WTC11 (cell line): ENCODE measurements around the gene RHOBTB3. TPM values are rescaled to one million over a fixed set of nuclear protein-coding genes. Genes with fewer than 3 reads are reported as not detected.

Experiments
- ATAC-seq: fragments of 200-7000 bp; cut with Tn5 transposase; 2 replicates; pipeline ENCODE4 v1.10.0; 2021; ENCODE audit warnings: mild to moderate bottlenecking, moderate library complexity
- CTCF ChIA-PET: fragments of 300-600 bp; sonication (Branson Sonifier 250); formaldehyde crosslinking; loops from one replicate; lab custom pipeline; 2021; ENCODE audit warnings: antibody characterized with exemption; lab: Charles Lee
- POLR2A ChIA-PET: fragments of 350-600 bp; sonication (Branson Sonifier 250); formaldehyde crosslinking; loops from one replicate; lab custom pipeline; 2021; ENCODE audit warnings: antibody characterized with exemption; lab: Charles Lee
- DNase-seq: peaks from one replicate; pipeline ENCODE4 v3.0.0; 2021; ENCODE audit warnings: low spot score
- H3K27ac Mint-ChIP-seq: 2 replicates; pipeline ENCODE4 v1.8.0; 2021; ENCODE audit warnings: mixed read lengths
- H3K27me3 Mint-ChIP-seq: 2 replicates; pipeline ENCODE4 v1.8.0; 2021; ENCODE audit warnings: low read depth, mild to moderate bottlenecking, moderate library complexity, mixed read lengths
- H3K36me3 Mint-ChIP-seq: 2 replicates; pipeline ENCODE4 v1.8.0; 2021; ENCODE audit warnings: mixed read lengths
- H3K4me1 Mint-ChIP-seq: 2 replicates; pipeline ENCODE4 v1.8.0; 2022; ENCODE audit warnings: mixed read lengths
- H3K4me3 Mint-ChIP-seq: 2 replicates; pipeline ENCODE4 v1.8.0; 2021; ENCODE audit warnings: mild to moderate bottlenecking, moderate library complexity, mixed read lengths
- H3K9me3 Mint-ChIP-seq: 2 replicates; pipeline ENCODE4 v1.8.0; 2021; ENCODE audit warnings: mixed read lengths
- ATF6 ChIP-seq: sonication (generic); formaldehyde crosslinking; IDR thresholded peaks from 2 replicates; pipeline ENCODE4 v1.8.1; 2023; ENCODE audit warnings: mild to moderate bottlenecking, missing genetic modification reagents
- ETV6 ChIP-seq: sonication (generic); formaldehyde crosslinking; IDR thresholded peaks from 2 replicates; pipeline ENCODE4 v1.8.1; 2022; ENCODE audit warnings: mild to moderate bottlenecking, missing genetic modification reagents
- GTF2I ChIP-seq: fragments of 250-450 bp; sonication (Bioruptor Pico); conservative IDR thresholded peaks from 2 replicates; pipeline ENCODE4 v1.4.0; 2021; ENCODE audit warnings: mild to moderate bottlenecking
- HMGA2 ChIP-seq: fragments of 250-450 bp; sonication (Bioruptor Pico); IDR thresholded peaks from 2 replicates; pipeline ENCODE4 v1.4.0; 2021; ENCODE audit warnings: mild to moderate bottlenecking, moderate library complexity
- JUN ChIP-seq: sonication (generic); formaldehyde crosslinking; IDR thresholded peaks from 2 replicates; pipeline ENCODE4 v1.8.0; 2023; ENCODE audit warnings: mild to moderate bottlenecking, missing genetic modification reagents
- NFYB ChIP-seq: sonication (generic); formaldehyde crosslinking; conservative IDR thresholded peaks from 2 replicates; pipeline ENCODE4 v1.8.0; 2022; ENCODE audit warnings: low read depth, missing genetic modification reagents
- SMAD4 ChIP-seq: sonication (generic); formaldehyde crosslinking; IDR thresholded peaks from 2 replicates; pipeline ENCODE4 v1.8.0; 2022; ENCODE audit warnings: mild to moderate bottlenecking, missing genetic modification reagents
- TCF7 ChIP-seq: sonication (generic); formaldehyde crosslinking; IDR thresholded peaks from 2 replicates; pipeline ENCODE4 v1.8.0; 2022; ENCODE audit warnings: mild to moderate bottlenecking, low read depth, missing genetic modification reagents, moderate library complexity
- ZNF138 ChIP-seq: sonication (generic); formaldehyde crosslinking; conservative IDR thresholded peaks from 2 replicates; pipeline ENCODE4 v1.8.1; 2022; ENCODE audit warnings: mild to moderate bottlenecking, moderate library complexity, missing genetic modification reagents
- ZNF263 ChIP-seq: sonication (generic); formaldehyde crosslinking; IDR thresholded peaks from 2 replicates; pipeline ENCODE4 v1.8.1; 2022; ENCODE audit warnings: low read depth, mild to moderate bottlenecking, moderate library complexity, missing genetic modification reagents
- ZNF396 ChIP-seq: fragments of 250-450 bp; sonication (Bioruptor Pico); IDR thresholded peaks from 2 replicates; pipeline ENCODE4 v1.8.0; 2021; ENCODE audit warnings: mild to moderate bottlenecking, moderate library complexity, borderline replicate concordance
- ZNF512 ChIP-seq: sonication (generic); formaldehyde crosslinking; IDR thresholded peaks from 2 replicates; pipeline ENCODE4 v1.8.1; 2022; ENCODE audit warnings: missing genetic modification reagents, borderline replicate concordance
- total RNA-seq: library from RNA; stranded (reverse); gene quantifications from 3 replicates; pipeline ENCODE4 v1.2.3, GENCODE V29; 2021
- TF ChIP-seq, protein P1 (sequence below): sonication (generic); formaldehyde crosslinking; IDR thresholded peaks from 2 replicates; pipeline ENCODE4 v1.8.0; 2022; ENCODE audit warnings: mild to moderate bottlenecking, missing genetic modification reagents
- TF ChIP-seq, protein P2 (sequence below): sonication (generic); formaldehyde crosslinking; IDR thresholded peaks from 2 replicates; pipeline ENCODE4 v1.8.0; 2023; ENCODE audit warnings: missing genetic modification reagents, mild to moderate bottlenecking, borderline replicate concordance
- TF ChIP-seq, protein P3 (sequence below): sonication (generic); formaldehyde crosslinking; IDR thresholded peaks from 2 replicates; pipeline ENCODE4 v1.8.1; 2022; ENCODE audit warnings: low read depth, mild to moderate bottlenecking, moderate library complexity, missing genetic modification reagents, borderline replicate concordance
- TF ChIP-seq, protein P4 (sequence below): sonication (generic); formaldehyde crosslinking; conservative IDR thresholded peaks from 2 replicates; pipeline ENCODE4 v1.8.1; 2023; ENCODE audit warnings: mild to moderate bottlenecking, low read depth, missing genetic modification reagents, moderate library complexity

RHOBTB3 gene
- total RNA-seq, 1 experiment from 2014 or later: 13.8 TPM

GRCh38 chr5:95689680-95690079, 41.5 kb upstream of the RHOBTB3 start (continued):
- TF ChIP-seq ETV6: no peak
- TF ChIP-seq SMAD4 (CRISPR knock-in tag): no peak
- TF ChIP-seq, protein P1, sequence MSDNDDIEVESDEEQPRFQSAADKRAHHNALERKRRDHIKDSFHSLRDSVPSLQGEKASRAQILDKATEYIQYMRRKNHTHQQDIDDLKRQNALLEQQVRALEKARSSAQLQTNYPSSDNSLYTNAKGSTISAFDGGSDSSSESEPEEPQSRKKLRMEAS (CRISPR knock-in tag): no peak
- no peak for TF ChIP-seq JUN (CRISPR knock-in tag)
- no peak for TF ChIP-seq TCF7 (CRISPR knock-in tag)

DNA sequence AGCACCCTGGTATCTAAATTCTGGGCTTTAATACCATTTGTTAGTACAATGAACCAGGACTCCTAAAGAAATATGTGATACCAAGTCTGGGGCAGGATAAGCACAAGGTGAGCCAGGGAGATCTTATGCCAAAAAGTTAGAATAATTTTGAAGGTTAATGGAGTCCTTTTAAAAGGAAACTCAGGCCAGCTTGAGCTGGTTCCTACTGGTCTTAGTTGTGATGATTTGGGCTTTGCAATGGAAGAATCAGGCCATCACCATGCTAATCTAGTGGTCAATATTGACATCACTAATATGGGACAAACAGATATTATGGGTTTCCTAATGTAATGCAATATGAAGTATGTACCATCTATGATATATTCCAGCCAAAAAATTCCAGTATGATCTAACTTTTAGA, 40.8 kb upstream of the RHOBTB3 start:
- H3K27ac Mint-ChIP-seq: no peak overlapping the region
- ChIA-PET CTCF (no interaction called here), POLR2A (no interaction called here)
- no peak for DNase-seq
- peaks cover 16% of the 10 kb centered on the region for H3K9me3 Mint-ChIP-seq
- no peaks in the 10 kb centered on the region for H3K27me3 Mint-ChIP-seq
- H3K4me3 Mint-ChIP-seq: no peak overlapping the region
- ATAC-seq: no peak
- no peaks in the 10 kb centered on the region for H3K36me3 Mint-ChIP-seq
- H3K4me1 Mint-ChIP-seq: no peaks in the 10 kb centered on the region
- TF ChIP-seq, protein P2, sequence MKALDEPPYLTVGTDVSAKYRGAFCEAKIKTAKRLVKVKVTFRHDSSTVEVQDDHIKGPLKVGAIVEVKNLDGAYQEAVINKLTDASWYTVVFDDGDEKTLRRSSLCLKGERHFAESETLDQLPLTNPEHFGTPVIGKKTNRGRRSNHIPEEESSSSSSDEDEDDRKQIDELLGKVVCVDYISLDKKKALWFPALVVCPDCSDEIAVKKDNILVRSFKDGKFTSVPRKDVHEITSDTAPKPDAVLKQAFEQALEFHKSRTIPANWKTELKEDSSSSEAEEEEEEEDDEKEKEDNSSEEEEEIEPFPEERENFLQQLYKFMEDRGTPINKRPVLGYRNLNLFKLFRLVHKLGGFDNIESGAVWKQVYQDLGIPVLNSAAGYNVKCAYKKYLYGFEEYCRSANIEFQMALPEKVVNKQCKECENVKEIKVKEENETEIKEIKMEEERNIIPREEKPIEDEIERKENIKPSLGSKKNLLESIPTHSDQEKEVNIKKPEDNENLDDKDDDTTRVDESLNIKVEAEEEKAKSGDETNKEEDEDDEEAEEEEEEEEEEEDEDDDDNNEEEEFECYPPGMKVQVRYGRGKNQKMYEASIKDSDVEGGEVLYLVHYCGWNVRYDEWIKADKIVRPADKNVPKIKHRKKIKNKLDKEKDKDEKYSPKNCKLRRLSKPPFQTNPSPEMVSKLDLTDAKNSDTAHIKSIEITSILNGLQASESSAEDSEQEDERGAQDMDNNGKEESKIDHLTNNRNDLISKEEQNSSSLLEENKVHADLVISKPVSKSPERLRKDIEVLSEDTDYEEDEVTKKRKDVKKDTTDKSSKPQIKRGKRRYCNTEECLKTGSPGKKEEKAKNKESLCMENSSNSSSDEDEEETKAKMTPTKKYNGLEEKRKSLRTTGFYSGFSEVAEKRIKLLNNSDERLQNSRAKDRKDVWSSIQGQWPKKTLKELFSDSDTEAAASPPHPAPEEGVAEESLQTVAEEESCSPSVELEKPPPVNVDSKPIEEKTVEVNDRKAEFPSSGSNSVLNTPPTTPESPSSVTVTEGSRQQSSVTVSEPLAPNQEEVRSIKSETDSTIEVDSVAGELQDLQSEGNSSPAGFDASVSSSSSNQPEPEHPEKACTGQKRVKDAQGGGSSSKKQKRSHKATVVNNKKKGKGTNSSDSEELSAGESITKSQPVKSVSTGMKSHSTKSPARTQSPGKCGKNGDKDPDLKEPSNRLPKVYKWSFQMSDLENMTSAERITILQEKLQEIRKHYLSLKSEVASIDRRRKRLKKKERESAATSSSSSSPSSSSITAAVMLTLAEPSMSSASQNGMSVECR: no peak
- TF ChIP-seq, protein P3, sequence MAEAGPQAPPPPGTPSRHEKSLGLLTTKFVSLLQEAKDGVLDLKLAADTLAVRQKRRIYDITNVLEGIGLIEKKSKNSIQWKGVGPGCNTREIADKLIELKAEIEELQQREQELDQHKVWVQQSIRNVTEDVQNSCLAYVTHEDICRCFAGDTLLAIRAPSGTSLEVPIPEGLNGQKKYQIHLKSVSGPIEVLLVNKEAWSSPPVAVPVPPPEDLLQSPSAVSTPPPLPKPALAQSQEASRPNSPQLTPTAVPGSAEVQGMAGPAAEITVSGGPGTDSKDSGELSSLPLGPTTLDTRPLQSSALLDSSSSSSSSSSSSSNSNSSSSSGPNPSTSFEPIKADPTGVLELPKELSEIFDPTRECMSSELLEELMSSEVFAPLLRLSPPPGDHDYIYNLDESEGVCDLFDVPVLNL: no peak
- no peak for TF ChIP-seq HMGA2
- TF ChIP-seq, protein P4, sequence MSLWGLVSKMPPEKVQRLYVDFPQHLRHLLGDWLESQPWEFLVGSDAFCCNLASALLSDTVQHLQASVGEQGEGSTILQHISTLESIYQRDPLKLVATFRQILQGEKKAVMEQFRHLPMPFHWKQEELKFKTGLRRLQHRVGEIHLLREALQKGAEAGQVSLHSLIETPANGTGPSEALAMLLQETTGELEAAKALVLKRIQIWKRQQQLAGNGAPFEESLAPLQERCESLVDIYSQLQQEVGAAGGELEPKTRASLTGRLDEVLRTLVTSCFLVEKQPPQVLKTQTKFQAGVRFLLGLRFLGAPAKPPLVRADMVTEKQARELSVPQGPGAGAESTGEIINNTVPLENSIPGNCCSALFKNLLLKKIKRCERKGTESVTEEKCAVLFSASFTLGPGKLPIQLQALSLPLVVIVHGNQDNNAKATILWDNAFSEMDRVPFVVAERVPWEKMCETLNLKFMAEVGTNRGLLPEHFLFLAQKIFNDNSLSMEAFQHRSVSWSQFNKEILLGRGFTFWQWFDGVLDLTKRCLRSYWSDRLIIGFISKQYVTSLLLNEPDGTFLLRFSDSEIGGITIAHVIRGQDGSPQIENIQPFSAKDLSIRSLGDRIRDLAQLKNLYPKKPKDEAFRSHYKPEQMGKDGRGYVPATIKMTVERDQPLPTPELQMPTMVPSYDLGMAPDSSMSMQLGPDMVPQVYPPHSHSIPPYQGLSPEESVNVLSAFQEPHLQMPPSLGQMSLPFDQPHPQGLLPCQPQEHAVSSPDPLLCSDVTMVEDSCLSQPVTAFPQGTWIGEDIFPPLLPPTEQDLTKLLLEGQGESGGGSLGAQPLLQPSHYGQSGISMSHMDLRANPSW (CRISPR knock-in tag): no peak
- TF ChIP-seq ZNF512 (CRISPR knock-in tag): no peak
- no peak for TF ChIP-seq ATF6 (CRISPR knock-in tag)
- TF ChIP-seq ZNF396: no peak
- TF ChIP-seq GTF2I (CRISPR knock-in tag): no peak
- TF ChIP-seq NFYB (CRISPR knock-in tag): no peak
- TF ChIP-seq ZNF263 (CRISPR knock-in tag): no peak
- TF ChIP-seq ZNF138 (CRISPR knock-in tag): no peak
